Uterus (tissue), 2 donors: ENCODE measurements around the gene ARMH3.

Experiments
- CTCF ChIP-seq, 4 experiments: fragments of 200-600 bp in 2 of 4; fragments of 450-650 bp in 2 of 4; sonication (generic) in 2 of 4; IDR thresholded peaks; one replicate each; pipeline ENCODE4 v1.5.1; 2016 to 2019; ENCODE audit warnings: antibody characterized with exemption in 4 of 4, mild to moderate bottlenecking in 2 of 4, moderate library complexity in 1 of 4
- POLR2A ChIP-seq, 2 donors: fragments of 450-650 bp; IDR thresholded peaks; one replicate each; pipeline ENCODE4 v1.6.1; 2016; ENCODE audit warnings: antibody characterized with exemption in 2 of 2, mild to moderate bottlenecking in 1 of 2, moderate library complexity in 1 of 2

- TF ChIP-seq CTCF (IDR thresholded peaks at IDR 0.05) (no peak), POLR2A (IDR thresholded peaks at IDR 0.05) (no peak)
Observed at GRCh38 chr10:101972761-101973160, 83.2 kb downstream of the ARMH3 start.
